CD4-positive, alpha-beta T cell treated with Interferon alpha-2 for 1 hour (primary cell): ENCODE data around the gene OR2W3.

Source experiments
- DNase-seq, 2 donors: peaks; one replicate each; pipeline ENCODE4 v3.0.0-alpha.2; 2020 to 2022

The OR2W3 gene

GRCh38 chr1:247895163-247895637, at the start of gene OR2W3:
Gene OR2W3, plus strand, starts transcription at chr1:247895587. Its CDS starts 0 bp downstream, at chr1:247895587.
- no peak for DNase-seq

DNA sequence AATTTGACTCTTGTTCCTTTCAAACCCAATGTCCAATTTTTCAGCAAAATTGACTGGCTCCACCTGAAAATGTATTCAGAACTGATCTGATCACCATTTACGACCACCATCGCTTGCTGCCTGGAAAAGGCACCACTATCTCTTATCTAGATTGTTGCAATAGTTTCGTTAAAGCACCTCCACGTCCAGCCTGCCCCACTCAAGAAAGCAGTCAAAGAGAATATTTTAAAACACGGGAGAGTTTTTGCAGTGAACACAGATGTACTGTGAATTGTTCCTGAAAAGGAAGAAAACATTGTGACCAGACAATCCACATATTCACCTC, 49.7 kb upstream of the OR2W3 start:
- no peak for DNase-seq

GRCh38 chr1:247848346-247848745, 47.0 kb upstream of the OR2W3 start:
- no peak for DNase-seq

DNA sequence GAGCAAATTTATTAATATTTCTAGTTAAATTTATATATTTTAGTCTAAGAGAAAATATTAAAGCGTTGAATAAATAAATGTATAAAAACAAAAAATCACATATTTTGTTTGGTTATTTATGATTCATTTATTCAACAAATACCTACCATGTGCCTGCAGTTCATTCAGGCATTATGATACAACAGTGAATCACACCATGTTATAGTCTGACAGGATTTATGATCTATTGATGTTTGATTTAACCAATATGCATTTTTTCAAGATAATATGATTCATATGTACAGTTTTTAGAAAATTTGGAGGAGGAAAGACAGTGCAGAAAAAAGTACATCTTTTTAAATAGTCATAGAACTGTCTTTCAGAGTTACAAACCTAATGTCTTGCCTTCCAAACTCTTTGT, 45.8 kb upstream of the OR2W3 start:
- no peak for DNase-seq

DNA sequence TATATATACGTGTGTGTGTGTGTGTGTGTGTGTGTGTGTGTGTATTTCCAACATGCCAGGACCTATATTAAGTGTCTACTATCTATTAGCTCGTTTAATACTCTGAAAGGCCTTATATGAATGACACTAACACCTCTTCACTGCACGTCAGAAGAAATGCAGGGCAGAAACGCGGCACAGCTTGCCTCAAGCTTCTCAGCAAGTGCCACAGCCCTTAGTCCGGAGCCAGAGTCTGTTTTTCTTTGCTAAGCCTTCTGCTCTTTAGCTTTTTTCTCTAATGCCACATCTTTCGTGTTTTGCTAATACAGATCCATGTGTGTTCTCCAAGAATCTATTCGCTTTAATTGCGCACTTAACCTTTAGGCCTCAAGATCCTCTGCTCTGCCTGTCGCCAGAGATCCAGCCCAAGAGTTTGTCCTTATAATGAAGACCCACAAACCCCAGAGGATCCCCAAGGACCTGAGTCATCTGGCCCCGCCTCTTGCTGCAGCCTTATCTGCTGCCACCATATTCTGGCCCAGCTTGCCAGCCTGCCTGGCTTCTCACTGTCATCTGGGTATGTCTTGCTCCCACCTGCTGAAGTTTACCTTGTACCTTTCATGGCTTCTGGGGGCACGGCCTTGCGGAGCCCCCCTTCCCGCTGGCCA, 40.4 kb upstream of the OR2W3 start:
- DNase-seq: no peak

GRCh38 chr1:247855911-247856310, 39.5 kb upstream of the OR2W3 start:
- DNase-seq: no peak

- DNase-seq: peak; percentile 14 to 17
Observed at GRCh38 chr1:247857069-247857984, 38.1 kb upstream of the OR2W3 start, which contains the start of gene TRIM58. Gene TRIM58, plus strand, starts transcription at chr1:247857187. Its CDS starts 60 bp downstream, at chr1:247857247.

DNA sequence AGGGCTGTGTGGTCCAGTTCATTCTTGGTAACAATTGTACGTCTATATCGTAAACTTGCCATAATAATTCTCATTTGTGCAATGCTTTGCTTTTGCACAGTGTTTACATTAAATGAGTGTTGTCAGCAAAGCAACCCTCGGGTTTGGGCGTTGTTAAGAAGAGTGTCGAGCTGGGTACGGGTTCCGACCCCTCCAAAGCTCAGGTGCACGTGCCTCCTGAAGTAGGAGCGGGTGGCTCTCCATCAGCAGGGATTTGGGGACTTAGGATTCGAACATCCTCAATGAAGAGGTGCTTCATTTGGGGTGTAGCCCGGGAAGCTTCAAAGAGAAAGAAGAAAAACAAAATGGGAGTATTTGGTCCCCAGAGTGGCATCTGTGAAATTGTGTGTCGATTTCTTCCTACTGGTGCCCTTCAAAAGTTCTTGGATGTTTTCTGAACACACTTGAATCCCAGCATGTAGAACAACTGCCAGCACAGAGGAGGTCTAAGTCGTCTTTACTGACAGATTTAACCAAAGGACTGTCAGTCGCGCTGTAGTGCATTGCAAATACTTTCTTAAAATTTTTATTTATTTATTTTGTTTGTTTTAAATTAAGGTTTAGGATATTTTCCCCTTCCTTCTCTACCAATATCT, 37.3 kb upstream of the OR2W3 start:
- DNase-seq: no peak

DNA sequence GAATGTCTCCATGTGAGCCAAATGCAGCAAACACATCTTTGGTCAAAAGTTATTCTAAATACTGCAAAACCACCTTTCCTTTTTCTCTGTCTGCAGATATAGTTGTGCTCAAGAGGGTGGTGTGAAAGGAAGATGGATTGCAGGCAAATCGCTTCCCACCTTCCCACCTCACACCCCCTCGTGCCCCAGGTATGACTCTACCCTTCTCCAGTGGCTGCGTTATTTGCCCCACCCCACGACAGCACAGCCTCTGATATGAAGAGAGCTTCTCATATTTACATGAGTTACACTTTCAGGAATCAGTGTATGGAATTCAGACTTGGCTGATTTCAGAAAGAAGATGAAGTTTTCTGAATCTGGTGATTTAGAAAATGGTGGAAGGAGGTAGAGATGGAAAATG, 32.6 kb upstream of the OR2W3 start:
- no peak for DNase-seq

DNA sequence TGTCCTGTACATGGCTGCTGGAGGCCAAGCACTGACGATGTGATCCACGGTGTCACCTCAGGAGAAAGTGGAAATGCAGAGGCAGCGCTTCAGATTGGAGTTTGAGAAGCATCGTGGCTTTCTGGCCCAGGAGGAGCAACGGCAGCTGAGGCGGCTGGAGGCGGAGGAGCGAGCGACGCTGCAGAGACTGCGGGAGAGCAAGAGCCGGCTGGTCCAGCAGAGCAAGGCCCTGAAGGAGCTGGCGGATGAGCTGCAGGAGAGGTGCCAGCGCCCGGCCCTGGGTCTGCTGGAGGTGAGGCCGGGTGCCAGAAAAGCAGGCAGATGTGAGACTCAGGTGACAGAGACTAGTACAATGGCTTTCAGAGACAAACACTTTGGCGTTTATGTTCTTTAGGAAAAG, 30.7 kb upstream of the OR2W3 start:
- no peak for DNase-seq

GRCh38 chr1:247865416-247865815, 30.0 kb upstream of the OR2W3 start:
- no peak for DNase-seq

DNA sequence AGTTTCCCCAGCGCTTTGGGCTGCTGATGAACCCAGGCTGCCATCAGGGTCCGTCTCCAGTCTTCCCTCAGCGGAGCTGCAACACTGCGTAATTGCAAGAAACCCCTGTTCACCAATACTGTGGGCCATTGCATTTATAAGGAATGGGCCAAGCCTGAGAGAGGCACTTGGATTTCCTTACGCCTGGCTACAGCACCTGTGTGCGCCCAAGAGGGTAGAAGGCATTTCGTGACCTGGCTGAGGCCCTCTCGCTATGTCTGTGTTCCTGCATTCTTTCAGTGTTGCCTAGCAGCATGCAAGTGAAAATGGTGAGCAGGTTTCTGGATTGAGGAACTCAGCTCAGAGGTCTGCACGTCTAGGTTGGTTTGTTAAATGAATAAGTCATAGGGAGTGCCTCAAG, 12.0 kb upstream of the OR2W3 start:
- DNase-seq: no peak

DNA sequence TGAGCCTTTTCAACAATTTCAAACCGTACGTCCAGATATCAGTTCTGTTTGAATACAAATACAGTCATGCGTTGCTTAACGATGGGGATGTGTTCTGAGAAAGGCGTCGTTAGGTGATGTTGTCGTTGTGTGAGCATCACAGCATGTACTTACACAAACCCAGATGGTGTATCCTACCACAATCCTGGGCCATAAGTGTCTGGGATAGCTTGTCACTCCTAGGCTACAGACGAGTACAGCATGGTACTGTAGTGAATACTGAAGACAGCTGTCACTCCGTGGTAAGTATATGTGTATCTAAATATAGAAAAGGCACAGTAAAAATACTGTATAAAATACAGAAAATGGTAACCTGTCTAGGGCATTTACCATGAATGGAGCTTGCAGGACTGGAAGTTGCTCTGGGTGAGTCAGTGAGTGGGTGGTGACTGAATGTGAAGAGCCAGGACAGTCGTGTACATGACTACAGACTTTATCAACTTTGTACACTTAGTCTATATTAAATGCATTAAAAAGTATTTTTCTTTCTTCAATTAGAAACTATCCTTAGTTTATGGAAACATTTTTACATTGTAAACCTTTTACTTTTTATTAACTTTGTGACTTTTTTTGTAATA, 10.5 kb upstream of the OR2W3 start:
- no peak for DNase-seq

DNA sequence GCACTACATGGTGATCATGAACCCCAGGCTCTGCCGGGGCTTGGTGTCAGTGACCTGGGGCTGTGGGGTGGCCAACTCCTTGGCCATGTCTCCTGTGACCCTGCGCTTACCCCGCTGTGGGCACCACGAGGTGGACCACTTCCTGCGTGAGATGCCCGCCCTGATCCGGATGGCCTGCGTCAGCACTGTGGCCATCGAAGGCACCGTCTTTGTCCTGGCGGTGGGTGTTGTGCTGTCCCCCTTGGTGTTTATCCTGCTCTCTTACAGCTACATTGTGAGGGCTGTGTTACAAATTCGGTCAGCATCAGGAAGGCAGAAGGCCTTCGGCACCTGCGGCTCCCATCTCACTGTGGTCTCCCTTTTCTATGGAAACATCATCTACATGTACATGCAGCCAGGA, 589 bp downstream of the OR2W3 start:
- no peak for DNase-seq

- DNase-seq: no peak
Observed at GRCh38 chr1:247904122-247904521, 8.7 kb downstream of the OR2W3 start.

- DNase-seq: no peak
Observed at GRCh38 chr1:247905181-247905580, 9.8 kb downstream of the OR2W3 start.

- DNase-seq: no peak
Observed at GRCh38 chr1:247905910-247906503, 10.6 kb downstream of the OR2W3 start.

DNA sequence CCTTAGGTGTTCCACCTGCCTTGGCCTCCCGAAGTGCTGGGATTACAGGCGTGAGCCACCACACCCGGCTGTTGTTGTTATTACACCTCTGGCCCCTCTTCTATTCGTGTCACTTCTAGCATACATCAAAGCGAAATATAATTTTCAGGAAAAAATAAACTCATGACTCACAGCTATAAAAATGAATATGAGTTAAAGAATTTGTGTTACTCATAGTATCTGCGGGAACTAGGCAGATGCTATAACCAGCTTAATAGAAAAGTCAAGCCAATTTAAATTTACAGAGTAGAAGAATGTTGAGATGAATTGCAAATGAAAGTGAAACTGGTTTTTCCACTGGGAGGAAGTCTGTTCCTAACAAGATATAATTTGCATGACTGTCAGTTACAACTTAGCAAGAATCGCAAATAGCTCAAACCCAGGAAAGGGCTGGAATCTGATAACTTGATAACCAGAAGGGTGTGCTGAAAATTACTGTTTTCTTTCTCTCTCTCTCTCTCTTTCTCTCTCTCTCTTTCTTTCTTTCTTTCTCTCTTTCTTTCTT, 11.2 kb downstream of the OR2W3 start:
- DNase-seq: peak in 1 of 2 donors; percentile 39

- no peak for DNase-seq
Observed at GRCh38 chr1:247908766-247909165, 13.4 kb downstream of the OR2W3 start.

DNA sequence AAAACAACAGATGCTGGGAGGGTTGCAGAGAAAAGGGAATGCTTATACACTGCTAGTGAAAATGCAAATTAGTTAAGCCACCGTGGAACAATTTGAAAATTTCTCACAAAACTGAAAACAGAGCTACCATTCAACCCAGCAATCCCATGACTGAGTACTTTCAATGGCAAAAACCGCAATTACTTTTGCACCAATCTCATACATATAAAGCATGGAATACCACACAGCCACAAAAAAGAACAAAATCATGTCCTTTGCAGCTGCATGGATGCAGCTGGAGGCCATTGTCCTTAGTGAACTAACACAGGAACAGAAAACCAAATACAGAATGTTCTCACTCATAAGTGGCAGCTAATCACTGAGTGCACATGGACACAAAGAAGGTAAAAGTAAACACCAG, 18.4 kb downstream of the OR2W3 start:
- no peak for DNase-seq

DNA sequence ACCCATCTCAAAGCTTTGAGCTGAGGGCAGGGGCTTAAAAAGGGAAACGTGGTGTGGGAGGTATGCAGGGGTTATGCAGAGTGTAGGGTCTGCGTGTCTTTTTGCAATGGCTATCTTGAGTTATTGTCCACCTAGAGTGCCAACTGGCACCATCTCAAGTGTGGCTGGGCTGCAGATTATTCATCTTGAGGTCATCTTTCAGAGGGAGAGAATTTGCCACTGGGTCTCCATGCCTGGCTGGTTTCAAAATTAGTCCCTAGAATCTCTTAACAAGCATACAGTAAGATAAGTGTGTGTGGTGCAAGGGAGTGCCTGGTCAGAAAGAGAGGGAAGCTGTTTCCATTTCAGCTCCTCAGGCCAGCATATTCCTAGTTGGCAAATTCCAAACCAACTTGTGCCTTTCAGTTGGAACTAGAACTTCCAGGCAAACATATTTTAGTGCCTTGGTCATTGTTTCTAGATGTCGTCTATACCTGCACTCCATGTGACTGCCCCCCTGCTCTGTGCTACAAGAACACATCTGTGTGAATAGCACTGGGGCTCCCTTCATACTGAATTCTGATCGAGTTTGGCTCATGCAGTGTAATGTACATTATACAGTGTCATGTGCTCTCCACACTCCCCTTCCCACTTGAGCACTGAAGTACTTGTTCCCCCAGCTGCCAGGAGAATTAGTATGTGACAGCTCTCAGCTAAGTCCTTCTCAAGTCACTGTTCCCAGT, 19.7 kb downstream of the OR2W3 start:
- no peak for DNase-seq

GRCh38 chr1:247919952-247920351, 24.6 kb downstream of the OR2W3 start, which contains the start of gene OR2T8:
Gene OR2T8, plus strand, starts transcription at chr1:247920252. Its CDS starts 766 bp downstream, at chr1:247921018.
- DNase-seq: no peak
